HL-60/S4 treated with phorbol 12-myristate 13-acetate at 8.2 ng/mL for 4 days and 3 days (cell line): Measurements from ENCODE around the gene DHX57.

Experiments used
- in situ Hi-C: fragments of 300-500 bp; cut with MboI; formaldehyde crosslinking; loops from 2 replicates; pipeline ENCODE4 v1.15.0; 2022; ENCODE audit warnings: low sequenced_read_pairs

The DHX57 gene, protein sequence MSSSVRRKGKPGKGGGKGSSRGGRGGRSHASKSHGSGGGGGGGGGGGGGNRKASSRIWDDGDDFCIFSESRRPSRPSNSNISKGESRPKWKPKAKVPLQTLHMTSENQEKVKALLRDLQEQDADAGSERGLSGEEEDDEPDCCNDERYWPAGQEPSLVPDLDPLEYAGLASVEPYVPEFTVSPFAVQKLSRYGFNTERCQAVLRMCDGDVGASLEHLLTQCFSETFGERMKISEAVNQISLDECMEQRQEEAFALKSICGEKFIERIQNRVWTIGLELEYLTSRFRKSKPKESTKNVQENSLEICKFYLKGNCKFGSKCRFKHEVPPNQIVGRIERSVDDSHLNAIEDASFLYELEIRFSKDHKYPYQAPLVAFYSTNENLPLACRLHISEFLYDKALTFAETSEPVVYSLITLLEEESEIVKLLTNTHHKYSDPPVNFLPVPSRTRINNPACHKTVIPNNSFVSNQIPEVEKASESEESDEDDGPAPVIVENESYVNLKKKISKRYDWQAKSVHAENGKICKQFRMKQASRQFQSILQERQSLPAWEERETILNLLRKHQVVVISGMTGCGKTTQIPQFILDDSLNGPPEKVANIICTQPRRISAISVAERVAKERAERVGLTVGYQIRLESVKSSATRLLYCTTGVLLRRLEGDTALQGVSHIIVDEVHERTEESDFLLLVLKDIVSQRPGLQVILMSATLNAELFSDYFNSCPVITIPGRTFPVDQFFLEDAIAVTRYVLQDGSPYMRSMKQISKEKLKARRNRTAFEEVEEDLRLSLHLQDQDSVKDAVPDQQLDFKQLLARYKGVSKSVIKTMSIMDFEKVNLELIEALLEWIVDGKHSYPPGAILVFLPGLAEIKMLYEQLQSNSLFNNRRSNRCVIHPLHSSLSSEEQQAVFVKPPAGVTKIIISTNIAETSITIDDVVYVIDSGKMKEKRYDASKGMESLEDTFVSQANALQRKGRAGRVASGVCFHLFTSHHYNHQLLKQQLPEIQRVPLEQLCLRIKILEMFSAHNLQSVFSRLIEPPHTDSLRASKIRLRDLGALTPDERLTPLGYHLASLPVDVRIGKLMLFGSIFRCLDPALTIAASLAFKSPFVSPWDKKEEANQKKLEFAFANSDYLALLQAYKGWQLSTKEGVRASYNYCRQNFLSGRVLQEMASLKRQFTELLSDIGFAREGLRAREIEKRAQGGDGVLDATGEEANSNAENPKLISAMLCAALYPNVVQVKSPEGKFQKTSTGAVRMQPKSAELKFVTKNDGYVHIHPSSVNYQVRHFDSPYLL (N-terminal part only)

DNA sequence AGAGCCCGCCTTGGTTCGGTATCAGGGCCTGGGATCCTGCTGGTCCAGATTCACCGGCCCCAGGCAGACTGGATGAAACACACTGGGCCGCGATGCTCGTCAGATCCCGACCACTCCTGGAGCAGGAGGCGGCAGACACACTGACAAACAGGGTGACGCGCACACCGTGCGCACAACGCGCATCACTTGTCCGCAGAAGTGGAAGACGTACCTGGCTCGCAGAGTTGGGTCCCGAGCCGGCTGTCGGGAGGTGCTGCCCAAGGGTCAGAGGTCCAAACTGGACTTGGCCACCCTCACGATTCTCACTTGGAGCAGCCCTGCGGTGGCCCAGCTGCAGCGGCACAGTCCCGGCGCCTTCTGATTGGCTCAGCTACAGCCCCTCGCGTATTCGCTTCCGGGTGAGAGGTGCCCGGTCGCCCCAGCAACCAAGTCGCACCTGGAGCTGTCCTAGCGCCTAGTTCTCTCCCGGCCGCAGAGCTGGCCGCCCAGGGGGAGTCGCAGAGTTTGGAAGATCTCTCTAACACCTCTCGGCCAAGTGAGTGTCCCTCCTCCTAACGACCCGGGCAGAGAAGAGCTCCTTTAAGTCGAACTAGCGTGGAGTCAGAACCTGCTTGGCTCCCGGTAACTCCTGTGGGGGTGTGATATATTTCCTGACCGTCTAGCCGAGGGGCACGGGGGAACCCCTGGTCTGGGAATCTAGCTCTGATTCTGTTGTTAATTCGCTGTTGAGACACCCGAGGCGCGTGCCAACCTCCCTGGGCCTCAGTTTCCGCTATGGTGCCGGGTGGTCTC, at the start of gene DHX57, which contains the start of gene MORN2:
Gene DHX57, minus strand, starts transcription at position 359 of the 792 bp plus-strand sequence. CDS start 7,529 bp downstream, outside the sequence.
Gene MORN2, plus strand, starts transcription at position 401 of the 792 bp plus-strand sequence.
- in situ Hi-C loops, result no loop called here

DNA sequence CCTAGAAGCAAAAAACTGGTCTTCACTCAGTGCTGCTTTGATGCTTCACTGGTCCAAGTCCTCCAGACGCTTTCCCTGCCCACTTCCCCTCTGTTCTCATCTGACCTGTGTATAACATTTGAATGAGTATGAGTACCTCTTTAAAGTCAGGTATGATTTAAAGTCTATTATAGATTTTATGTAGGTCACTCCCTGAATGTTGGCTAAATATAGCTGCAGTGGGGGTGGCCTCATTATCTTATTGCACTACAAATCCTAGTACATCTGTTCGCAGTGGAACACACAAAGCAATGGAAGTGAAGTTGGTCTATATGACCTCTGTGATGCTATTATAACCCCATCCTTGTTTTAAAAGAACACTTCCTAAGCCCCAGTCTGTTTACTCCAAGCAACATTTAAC, 47.2 kb upstream of the DHX57 start:
- in situ Hi-C loops, result no loop called here

DNA sequence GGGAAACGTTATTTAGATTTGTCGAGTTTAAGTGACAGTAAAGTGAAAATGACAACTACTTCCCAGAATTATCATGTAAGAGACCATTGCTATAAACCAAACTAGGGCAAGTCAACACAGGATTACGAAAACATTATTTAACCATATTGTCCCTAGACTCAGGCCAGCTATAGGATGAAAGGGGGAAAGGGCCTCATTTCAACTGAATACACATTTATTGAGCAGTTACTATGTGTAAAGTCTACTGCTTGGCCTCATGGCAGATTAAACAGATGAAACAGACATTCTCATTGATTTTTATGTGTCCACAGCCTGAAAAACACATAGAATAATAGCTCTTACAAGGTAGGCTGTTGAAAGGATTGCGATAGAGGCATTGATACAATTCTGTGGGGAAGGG, 46.7 kb upstream of the DHX57 start:
- in situ Hi-C loops, result no loop called here

DNA sequence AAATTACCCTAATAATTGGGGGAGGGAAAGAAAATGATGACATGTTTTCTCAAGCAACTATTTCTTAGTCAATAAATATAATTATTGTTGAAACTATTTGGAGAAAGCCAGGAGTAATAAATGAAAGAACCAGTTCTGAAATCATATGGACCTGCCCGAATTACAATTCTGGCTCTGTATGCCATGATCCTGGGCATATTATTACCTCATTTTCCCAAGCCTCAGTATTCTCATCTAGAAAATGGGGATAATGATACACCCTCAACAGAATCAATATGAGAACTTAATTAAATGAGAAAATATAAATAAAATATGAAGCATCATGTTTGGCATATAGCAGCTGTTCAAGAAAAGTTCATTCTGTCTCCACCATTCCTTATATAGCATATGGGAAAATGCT, 36.9 kb upstream of the DHX57 start:
- in situ Hi-C loops, result no loop called here

DNA sequence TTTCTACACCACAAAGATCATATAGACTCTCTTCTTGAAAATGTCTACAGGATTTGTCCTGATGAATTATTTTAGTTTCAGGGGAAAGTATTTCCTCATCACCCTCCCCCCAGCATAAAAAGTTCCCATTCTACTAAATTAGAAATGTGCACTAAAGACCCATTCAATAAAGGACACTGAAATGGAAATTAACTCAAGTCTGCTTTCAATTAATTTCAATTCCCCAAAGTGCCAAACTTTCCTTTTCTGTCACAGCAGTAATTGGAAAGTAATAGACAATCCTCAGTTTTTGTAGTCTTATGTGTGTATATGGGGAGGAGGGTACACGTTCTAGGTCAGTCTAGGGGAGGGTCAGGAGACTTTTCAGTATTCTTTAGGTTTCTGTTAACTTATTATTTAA, 35.5 kb upstream of the DHX57 start:
- in situ Hi-C loops, result no loop called here

DNA sequence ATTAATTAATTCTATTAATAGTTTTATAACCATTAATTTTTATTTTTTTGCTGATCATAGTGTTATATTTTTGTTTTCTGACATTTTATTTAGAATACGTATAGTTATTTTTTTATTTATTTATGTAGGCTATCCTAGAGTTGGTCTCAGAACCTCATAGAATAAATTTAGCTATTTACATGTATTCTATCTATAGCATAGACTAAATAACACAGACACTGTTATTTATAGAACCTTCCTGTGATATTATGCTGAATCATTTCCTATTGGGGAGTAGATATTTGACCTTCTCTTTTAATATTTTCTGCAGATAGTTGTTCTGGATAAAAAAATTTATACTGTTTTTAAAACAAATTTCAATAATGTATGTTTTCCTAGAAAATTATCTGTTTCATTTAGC, 34.1 kb upstream of the DHX57 start:
- in situ Hi-C loops, result no loop called here

DNA sequence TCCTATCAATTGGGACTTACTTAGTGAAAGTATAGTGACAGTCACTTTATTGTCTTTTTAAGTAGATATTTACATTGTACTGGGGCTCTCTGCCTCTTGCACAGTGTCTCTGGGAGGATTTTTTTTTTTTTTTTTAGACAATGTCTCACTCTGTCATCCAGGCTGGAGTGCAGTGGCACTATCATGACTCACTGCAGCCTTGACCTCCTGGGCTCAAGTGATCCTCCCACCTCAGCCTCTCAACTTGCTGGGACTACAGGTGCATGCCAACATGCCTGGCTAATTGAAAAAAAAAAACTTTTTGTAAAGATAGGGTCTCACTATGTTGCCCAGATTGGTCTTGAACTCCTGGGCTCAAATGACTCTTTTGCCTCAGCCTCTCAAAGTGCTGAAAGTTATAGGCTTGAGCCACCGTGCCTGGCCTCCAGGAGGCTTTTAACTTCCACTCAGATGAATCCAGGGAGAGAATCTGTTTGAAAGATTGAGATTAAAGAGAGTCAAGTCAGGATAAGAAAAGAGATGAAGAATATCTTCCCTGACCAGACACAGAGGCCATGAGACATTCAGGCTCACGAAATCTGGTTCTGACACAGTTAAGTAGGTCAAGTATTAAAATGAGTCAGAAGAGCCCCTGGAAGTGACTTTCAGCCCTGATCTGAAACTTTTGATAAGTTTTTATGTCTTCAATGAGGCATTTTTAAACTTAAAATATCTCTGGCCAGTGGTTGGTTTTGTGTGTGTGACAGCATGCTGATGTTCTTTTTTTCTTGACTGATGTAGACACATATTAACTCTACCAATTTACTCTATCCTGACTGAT, 32.2 kb upstream of the DHX57 start:
- in situ Hi-C loops, result no loop called here

DNA sequence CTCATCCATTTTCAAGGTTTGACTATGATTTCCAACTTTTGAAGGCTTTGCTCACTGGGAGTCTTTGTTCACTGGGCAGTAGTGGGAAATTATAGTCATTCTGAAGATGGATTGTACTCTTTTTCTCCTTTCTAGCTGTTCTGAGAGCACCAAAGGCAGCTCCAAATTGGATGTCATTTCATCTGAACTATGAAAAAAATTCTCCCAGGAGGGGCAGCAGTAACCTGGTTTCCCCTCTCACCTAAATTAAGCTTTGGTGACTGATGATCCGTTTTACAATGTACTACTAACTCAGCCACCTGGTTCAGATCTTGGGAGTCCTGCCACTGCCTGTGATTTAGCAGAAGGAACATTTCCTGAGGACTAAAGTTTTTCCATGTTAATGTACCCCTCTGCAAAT, 31.5 kb upstream of the DHX57 start:
- in situ Hi-C loops, result no loop called here

DNA sequence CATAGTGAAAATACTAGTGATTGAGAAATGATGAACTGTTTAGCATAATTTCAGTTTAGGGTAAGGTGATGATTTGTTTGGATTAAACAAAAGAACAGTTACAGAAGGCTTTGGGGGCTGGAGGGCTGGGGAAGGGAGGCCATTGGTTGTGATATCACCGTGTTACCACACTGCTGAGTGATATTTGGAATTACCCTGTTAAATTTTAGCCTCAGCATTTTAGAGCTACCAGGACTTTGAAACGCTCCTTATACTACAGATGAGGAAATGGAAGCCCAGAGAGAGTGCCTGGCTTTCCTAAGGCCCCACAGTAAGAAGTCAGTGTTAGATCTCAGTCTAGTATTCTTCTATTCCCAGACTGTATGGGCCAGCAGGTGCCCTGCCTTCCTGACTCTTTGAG, 29.5 kb upstream of the DHX57 start:
- in situ Hi-C loops, result no loop called here

DNA sequence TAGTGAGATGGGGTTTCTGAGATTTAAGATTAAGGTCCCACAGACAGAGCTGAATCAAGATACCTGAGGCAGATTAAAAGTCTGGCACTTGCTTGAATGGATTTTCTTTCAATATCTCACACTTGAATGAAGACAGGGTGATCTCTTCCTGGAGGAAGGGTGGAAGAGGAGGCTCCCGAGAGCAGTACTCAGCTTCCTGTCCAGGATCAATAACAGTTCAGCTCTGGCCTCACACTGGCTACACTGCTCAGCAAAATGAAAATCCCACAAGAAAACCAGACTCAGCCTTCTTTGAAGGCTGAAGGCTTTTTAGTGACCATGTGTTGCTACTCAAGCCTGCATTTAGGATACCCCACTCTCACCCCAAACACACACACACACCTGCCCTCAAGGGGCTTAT, 25.0 kb upstream of the DHX57 start:
- in situ Hi-C loops, result no loop called here

DNA sequence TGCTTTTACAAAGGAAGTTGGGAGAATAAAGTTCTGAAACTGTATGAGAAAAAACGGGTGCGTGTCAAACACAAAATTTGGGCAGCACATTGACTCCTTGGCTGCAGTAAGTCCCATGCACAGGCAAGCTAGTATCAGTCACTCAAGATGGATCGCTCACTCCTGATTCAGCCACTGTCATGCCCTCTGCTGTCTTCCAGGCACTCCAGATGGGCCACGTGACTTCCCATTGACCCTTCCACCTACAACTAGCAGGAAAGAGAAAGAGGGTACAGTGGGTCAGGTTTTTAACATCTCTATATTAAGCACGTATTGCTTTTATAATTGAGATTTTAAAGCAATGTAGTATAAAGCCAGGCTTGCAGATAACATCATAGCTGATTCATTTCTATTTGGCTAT, 22.5 kb upstream of the DHX57 start:
- in situ Hi-C loops, result no loop called here

DNA sequence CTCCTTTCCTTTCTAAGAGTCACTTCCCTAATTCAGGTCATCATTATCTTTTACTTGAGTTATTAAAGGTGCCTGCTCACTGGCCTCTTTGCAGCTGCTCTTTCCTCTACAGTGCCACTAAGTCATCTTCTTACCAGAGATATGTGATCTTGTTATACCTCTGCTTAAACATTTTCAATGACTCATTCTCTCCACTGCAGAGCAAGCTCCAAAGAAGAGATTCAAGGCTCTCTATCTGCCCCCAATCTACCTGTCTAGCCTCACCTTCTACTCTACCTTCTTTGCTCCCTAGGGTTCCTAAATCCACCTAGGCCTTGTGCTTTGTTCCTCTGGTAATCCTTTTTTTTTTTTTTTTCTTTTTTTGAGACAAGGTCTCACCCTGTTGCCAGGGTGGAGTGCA, 17.1 kb upstream of the DHX57 start:
- in situ Hi-C loops, result no loop called here

DNA sequence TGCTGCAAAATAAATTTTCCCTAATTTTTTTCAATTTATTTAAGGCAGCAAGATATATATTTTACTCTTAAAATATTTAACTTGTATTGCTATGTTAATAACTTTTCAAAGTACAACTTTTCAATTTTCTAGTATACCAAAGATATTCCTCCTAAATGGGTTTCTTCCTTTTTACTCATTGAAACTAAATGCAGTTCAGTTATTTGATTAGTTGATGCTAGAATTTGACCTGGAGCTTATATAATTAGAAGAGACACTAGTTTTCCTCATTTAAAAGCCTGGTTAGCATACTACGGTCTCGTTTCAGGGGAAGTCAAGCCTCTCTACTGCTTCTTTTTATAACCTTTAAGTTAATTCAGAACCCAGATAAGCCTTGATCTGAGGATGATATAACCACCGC, 13.8 kb upstream of the DHX57 start, which contains the start of gene ARHGEF33:
Gene ARHGEF33, plus strand, starts transcription at position 301 of the 400 bp plus-strand sequence. CDS start 29,573 bp downstream, outside the sequence.
- in situ Hi-C loops, result no loop called here

DNA sequence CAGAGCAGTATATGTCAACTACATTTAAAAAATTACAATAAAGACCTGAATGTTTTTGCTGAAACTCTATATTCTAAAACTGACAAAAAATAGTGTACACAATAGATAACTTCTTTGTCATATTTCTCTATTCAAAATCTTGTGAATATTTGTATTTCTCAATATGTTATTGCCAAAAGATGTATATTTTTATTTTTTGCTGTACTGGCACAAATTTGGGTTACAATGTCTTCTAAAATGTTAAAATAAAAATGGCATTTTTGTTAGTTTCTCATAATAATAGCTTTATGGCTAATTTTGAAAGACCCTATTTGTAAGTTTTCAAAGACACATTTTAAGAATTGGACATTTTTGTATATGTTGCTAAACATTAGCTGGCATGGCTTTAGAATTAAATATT, 13.3 kb upstream of the DHX57 start:
- in situ Hi-C loops, result no loop called here

DNA sequence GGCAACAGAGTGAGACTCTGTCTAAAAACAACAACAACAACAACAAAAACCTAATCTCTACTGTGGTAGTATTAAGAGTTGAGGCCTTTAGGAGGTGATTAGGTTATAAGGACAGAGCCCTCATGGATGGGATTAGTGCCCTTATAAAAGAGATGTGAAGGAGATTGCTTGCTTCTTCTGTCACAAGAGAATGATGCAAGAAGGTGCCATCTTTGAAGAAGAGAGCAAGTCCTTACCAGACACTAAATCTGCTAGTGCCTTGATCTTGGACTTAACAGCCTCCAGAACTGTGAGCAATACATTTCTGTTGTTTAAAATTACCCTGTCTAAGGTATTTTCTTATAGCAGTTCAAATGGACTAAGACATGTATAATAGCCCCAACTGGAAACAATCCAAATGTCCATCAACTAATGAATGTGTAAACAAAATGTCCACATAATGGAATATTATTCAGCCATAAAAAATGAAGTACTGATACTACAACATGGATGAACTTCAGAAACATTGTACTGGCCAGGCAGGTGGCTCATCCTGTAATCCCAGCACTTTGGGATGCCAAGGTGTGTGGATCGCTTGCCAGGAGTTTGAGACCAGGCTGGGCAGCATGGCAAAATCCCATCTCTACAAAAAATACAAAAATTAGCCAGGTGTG, 12.3 kb upstream of the DHX57 start:
- in situ Hi-C loops, result no loop called here

DNA sequence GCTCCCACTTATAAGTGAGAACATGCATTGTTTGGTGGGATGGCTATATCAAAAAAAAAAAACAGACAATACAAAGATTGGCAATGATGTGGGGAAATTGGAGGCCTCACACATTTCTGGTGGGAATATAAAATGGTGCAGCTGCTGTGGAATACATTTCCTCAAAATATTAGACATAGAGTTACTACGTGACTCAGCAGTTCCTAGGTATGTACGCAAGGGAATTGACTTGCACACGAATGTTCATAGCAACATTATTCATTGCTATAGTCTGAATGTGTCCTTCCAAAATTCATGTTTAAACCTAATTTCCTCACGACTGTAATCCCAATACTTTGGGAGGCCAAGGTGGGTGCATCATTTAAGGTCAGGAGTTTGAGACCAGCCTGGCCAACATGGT, 11.6 kb upstream of the DHX57 start:
- in situ Hi-C loops, result no loop called here

DNA sequence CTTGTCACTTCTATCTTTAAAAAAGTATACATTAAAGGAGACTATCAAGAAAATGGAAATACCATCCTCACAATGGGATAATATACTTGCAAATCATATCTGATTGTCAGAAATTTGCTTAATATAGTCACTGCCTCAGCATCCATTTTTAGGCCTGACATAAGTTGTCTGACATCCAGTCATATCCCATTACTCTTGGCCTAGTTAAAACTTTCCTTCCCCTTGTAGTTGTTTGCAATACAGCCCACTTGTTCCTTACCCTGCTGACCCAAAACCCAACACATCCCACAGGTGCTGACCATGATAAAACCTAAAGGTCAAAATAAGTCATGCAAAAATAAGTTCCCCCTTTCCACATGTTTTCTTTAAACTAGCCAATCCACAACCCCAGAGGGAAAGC, 10.3 kb upstream of the DHX57 start:
- in situ Hi-C loops, result no loop called here

DNA sequence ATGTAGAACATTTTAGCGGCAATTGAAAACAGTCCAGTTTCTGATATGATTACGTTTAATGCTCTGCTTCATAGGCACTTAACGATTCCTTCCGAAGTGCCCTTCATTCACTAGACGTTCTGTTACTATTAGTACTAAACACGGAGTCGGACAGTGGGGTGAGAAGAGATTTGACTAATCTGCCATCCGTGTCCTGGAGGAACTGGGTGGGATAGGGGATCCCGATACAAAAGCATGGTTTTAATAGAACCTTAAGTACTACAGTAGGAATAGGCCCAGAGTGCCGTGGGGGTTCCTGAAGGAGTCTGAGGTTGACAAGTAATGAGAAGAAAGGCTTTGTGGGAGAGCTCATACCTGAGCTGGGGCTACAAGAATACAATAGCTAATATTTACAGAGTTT, 673 bp upstream of the DHX57 start:
- in situ Hi-C loops, result no loop called here

DNA sequence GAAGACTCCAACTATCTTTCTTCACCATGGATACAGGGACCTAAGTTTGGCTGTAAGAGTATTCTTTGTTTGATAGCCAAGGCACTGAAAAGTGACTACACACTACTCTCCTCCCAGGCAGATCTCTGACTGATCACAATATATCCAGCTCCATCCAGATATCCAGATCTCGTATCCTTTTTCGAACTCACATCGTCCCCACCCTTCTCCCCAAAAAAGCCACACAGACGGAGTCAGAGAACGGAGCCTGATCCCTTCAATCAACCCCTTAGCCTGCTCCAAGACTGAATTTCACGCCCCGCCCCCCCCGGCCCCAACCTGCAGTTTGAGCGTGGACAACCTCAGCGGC, 533 bp downstream of the DHX57 start:
- in situ Hi-C loops, result no loop called here
